Measurements from ENCODE around the gene OR1A2. TPM values are rescaled to one million over a fixed set of nuclear protein-coding genes. Genes with fewer than 3 reads are reported as not detected.
"Not testable (repeated sequence)": the region's sequence is repeated elsewhere in the genome, so short reads cannot be mapped to it uniquely, and the experiment has no call there.

The OR1A2 gene
- total RNA-seq, 1 donor from 2014 or later = not detected

- intact Hi-C loops (cut with micrococcal nuclease); H3K4me1 ChIP-seq; H3K9me3 ChIP-seq (replicated peaks); DNase-seq; H3K4me3 ChIP-seq; H3K27ac ChIP-seq (replicated peaks); H3K27me3 ChIP-seq (ENCODE audit: low read depth); H3K36me3 ChIP-seq: not testable (repeated sequence)
These were observed 43.7 kb downstream of the OR1A2 start for GRCh38 chr17:3241044-3241443.

DNA sequence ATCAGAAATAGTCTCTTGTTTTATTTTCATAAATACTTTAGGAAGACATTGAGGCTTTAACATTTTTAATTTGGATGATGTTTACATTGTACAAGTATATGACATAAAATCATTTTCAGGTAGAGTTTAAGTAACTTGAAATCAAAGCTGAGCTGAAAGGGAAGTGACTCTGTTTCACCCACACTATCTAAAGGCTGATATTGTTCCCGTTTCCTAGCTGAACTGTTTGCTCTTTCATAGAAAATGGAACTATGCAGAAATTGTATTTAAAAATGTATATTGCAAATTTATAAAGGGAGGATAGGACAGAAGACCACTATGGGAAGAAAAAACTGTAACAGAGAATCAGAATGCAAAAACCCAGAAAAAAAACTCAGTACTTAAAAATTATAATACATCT lies 47.5 kb downstream of the OR1A2 start:
- H3K27me3 ChIP-seq (ENCODE audit: low read depth); H3K36me3 ChIP-seq; H3K27ac ChIP-seq (replicated peaks); H3K4me3 ChIP-seq; H3K4me1 ChIP-seq; DNase-seq; H3K9me3 ChIP-seq (replicated peaks); intact Hi-C loops (cut with micrococcal nuclease): not testable (repeated sequence)

Other genes starting within 250 kb of the OR1A2 start
- gene OR1D5, start 133.9 kb upstream of the OR1A2 start, total RNA-seq = not detected
- gene OR1D2, start 93.1 kb upstream of the OR1A2 start, total RNA-seq = not detected
- not detected for gene OR1G1, start 70.0 kb upstream of the OR1A2 start, total RNA-seq
- not detected for gene OR1A1, start 10.1 kb downstream of the OR1A2 start, total RNA-seq
- gene OR3A1, start 100.8 kb downstream of the OR1A2 start, total RNA-seq = not detected
- 0.11 TPM for gene OR3A2, start 188.8 kb downstream of the OR1A2 start, total RNA-seq
- gene OR1E1, start 200.9 kb downstream of the OR1A2 start, total RNA-seq = not detected
- not detected for gene OR3A3, start 213.9 kb downstream of the OR1A2 start, total RNA-seq
- gene OR1E2, start 236.3 kb downstream of the OR1A2 start, total RNA-seq = not detected